NT2/D1 (cell line): ENCODE measurements around the gene METTL16.
A peak's percentile ranks its signal among the peaks of the same experiment; 100 is the strongest.
"Not testable (repeated sequence)": the region's sequence is repeated elsewhere in the genome, so short reads cannot be mapped to it uniquely, and the experiment has no call there.

Experiments
- DNase-seq: peaks from one replicate; pipeline ENCODE4 v3.0.0-alpha.2; 2011; ENCODE audit warnings: low read depth, low spot score
- H3K27me3 ChIP-seq: 2 replicates; pipeline ENCODE4 v1.6.0; 2011; ENCODE audit warnings: mild to moderate bottlenecking; ENCODE audit not compliant: insufficient read length, insufficient read depth
- H3K36me3 ChIP-seq: 2 replicates; pipeline ENCODE4 v1.6.1; 2011; ENCODE audit warnings: mild to moderate bottlenecking, low read length, mixed read lengths; ENCODE audit not compliant: insufficient read depth, insufficient read length
- H3K4me1 ChIP-seq: 2 replicates; pipeline ENCODE4 v1.5.1; 2011; ENCODE audit not compliant: insufficient read depth, insufficient read length
- H3K4me3 ChIP-seq: 2 replicates; pipeline ENCODE4 v1.5.1; 2011; ENCODE audit warnings: low read depth; ENCODE audit not compliant: insufficient read length
- H3K9ac ChIP-seq: 2 replicates; pipeline ENCODE4 v1.6.0; 2011; ENCODE audit warnings: low read depth; ENCODE audit not compliant: insufficient read length
- H3K9me3 ChIP-seq: 2 replicates; pipeline ENCODE4 v1.5.1; 2011; ENCODE audit warnings: mild to moderate bottlenecking, low read length; ENCODE audit not compliant: insufficient read depth
- SUZ12 ChIP-seq: IDR thresholded peaks from 2 replicates; pipeline ENCODE4 v1.6.1; 2011; ENCODE audit not compliant: insufficient read length, insufficient read depth; ENCODE audit errors: extremely low read depth
- YY1 ChIP-seq: IDR thresholded peaks from 2 replicates; pipeline ENCODE4 v1.6.1; 2011; ENCODE audit not compliant: insufficient read length, insufficient read depth
- ZNF274 ChIP-seq: IDR thresholded peaks from 2 replicates; pipeline ENCODE4 v1.6.1; 2011; ENCODE audit warnings: mild to moderate bottlenecking, low read depth, low read length

The METTL16 gene

GRCh38 chr17:2511462-2512369, at the start of gene METTL16:
Gene METTL16 (minus strand): TSS chr17:2511888. CDS start chr17:2502331, 9,557 bp downstream.
- Histone ChIP-seq H3K9me3 (peaks cover 14% of the 10 kb centered on the region), H3K9ac (peak within 1 kb of the TSS; percentile 95), H3K4me3 (peak within 1 kb of the TSS; percentile 95), H3K36me3 (peaks cover 15% of the 10 kb centered on the region), H3K4me1 (peaks cover 4% of the 10 kb centered on the region), H3K27me3 (no peaks in the 10 kb centered on the region)
- no peak for TF ChIP-seq ZNF274
- TF ChIP-seq SUZ12, result no peak
- TF ChIP-seq YY1, result peak; percentile 89
- peak; percentile 97 for DNase-seq

DNA sequence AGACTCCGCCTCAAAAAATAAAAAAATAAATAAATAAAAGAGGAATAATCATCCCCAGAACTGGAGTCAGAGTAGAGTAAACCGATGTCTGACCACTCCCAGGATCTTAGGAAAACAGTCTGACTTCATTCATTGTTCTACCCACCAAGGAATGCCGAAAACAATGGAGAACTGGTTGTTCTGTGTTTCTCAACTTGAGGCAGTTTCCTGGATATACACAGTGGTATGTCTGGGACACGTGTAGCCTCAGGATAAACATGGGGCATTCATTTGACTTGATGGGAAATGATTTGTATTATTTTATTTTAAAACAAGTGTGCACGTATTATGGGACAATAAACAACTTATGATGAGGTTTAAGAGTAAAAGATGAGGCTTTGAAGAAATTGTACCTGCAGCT, 49.0 kb upstream of the METTL16 start:
- TF ChIP-seq SUZ12 (no peak), ZNF274 (no peak), YY1 (no peak)
- peaks cover 2% of the 10 kb centered on the region for H3K4me1 ChIP-seq
- no peak overlapping the region for H3K4me3 ChIP-seq
- no peaks in the 10 kb centered on the region for H3K36me3 ChIP-seq
- H3K9ac ChIP-seq, result no peak overlapping the region
- H3K9me3 ChIP-seq, result peaks cover 8% of the 10 kb centered on the region; the same call in 1 of the 2 replicates
- DNase-seq, result no peak
- no peaks in the 10 kb centered on the region for H3K27me3 ChIP-seq

DNA sequence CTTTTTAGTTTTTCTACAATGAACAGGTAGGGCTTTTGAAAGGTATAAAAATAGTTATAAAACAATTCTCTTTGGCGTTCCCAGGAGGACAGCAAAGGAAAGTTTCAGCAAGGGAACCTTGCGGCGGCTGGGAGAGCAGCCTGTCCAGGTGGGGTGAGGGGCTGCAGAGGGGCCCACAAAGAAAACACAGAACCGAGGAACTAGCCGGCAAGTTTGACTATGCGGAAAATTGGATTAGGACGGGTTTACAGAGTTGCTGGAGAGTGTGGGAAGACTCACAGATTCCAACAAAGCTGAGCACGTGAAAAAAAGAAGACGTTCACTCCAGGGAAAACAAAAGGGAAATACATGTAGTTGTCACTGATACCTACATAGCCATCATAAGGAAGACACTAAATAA, 40.2 kb upstream of the METTL16 start:
- Histone ChIP-seq H3K27me3 (no peaks in the 10 kb centered on the region), H3K4me3 (no peak overlapping the region), H3K9ac (no peak overlapping the region), H3K9me3 (no peaks in the 10 kb centered on the region), H3K4me1 (peaks cover 3% of the 10 kb centered on the region), H3K36me3 (no peaks in the 10 kb centered on the region)
- DNase-seq, result peak; percentile 9
- TF ChIP-seq ZNF274 (no peak), SUZ12 (no peak), YY1 (no peak)

- Histone ChIP-seq H3K4me1 (peaks cover 3% of the 10 kb centered on the region), H3K27me3 (no peaks in the 10 kb centered on the region), H3K9me3 (no peaks in the 10 kb centered on the region), H3K9ac (no peak overlapping the region), H3K4me3 (no peak overlapping the region), H3K36me3 (no peaks in the 10 kb centered on the region)
- TF ChIP-seq ZNF274 (no peak), SUZ12 (no peak), YY1 (no peak)
- DNase-seq, result peak; percentile 50
These were observed 39.8 kb upstream of the METTL16 start for GRCh38 chr17:2551493-2551892.

GRCh38 chr17:2549392-2550211, 37.9 kb upstream of the METTL16 start:
- Histone ChIP-seq H3K4me1 (peaks cover 3% of the 10 kb centered on the region), H3K9me3 (no peaks in the 10 kb centered on the region), H3K27me3 (no peaks in the 10 kb centered on the region), H3K36me3 (no peaks in the 10 kb centered on the region), H3K9ac (no peak overlapping the region), H3K4me3 (no peak overlapping the region)
- TF ChIP-seq ZNF274, result no peak
- no peak for TF ChIP-seq YY1
- no peak for TF ChIP-seq SUZ12
- no peak for DNase-seq

DNA sequence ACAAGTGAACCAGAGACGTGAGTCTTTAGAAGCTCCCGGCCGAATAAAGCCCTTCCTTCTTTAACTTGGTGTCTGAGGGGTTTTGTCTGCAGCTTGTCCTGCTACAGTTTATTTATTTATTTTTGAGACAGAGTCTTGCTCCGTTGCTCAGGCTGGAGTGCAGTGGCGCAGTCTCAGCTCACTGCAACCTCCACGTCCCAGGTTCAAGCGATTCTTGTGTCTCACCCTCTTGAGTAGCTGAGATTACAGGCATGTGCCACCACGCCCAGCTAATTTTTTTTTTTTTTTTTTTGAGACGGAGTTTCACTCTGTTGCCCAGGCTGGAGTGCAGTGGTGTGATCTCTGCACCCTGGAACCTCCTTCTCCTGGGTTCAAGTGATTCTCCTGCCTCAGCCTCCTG, 36.3 kb upstream of the METTL16 start:
- H3K4me1 ChIP-seq, DNase-seq, H3K27me3 ChIP-seq, H3K9ac ChIP-seq, H3K9me3 ChIP-seq, H3K4me3 ChIP-seq, H3K36me3 ChIP-seq: not testable (repeated sequence)

DNA sequence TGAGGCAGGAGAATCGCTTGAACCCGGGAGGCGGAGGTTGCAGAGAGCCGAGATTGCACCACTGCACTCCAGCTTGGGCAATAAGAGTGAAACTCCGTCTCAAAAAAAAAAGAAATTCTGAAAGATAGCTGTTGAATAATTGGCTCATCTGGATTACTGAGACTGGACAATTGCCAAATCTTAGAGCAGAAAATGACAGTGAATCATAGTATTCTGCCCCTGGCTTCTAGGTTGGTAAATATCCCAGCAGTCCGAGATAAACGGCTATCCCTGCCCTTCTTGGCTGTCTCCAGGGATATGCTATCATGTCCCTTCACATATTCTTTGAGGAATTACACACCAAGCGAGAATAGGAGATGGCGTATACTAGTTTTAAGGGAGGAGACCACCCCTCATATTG, 35.5 kb upstream of the METTL16 start:
- H3K4me3 ChIP-seq, result no peak overlapping the region
- TF ChIP-seq SUZ12 (no peak), YY1 (no peak), ZNF274 (no peak)
- DNase-seq, result no peak

More for the DNA sequence above, 35.5 kb upstream of the METTL16 start:
- Histone ChIP-seq H3K36me3 (no peaks in the 10 kb centered on the region), H3K9ac (no peak overlapping the region), H3K9me3 (no peaks in the 10 kb centered on the region), H3K4me1 (peaks cover 3% of the 10 kb centered on the region), H3K27me3 (no peaks in the 10 kb centered on the region)
